Lower leg skin (tissue), 3 donors: ENCODE data around the gene KIF26B.

Source experiments
- CTCF ChIP-seq, 3 donors: fragments of 450-650 bp; IDR thresholded peaks; one replicate each; pipeline ENCODE4 v1.5.1; 2016; ENCODE audit warnings: antibody characterized with exemption in 3 of 3, mild to moderate bottlenecking in 3 of 3, moderate library complexity in 2 of 3
- POLR2A ChIP-seq, 2 donors: fragments of 450-650 bp; IDR thresholded peaks; one replicate each; pipeline ENCODE4 v1.6.1; 2016 to 2017; ENCODE audit warnings: antibody characterized with exemption in 2 of 2, mild to moderate bottlenecking in 1 of 2, moderate library complexity in 1 of 2

DNA sequence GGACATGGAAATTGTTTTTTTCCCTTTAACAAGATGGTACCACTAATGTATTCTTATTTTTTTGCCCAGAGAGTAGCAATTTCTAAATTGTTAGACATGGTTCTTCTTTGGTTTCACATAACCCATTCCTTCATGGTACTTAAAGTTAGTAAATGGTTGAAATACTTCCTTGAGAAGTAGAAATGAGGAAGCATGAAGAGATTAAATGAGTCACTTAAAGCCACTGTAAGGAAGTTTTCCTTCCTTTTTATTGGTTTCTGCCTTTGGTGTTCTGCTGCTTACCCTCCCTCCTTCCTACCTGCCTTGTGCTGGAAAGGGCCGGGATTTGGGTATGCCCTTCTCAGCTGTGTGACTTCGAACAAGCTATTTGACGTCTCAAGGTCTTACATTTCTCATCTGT is 101.0 kb downstream of the KIF26B start:
- TF ChIP-seq POLR2A (IDR thresholded peaks at IDR 0.05) (no peak), CTCF (IDR thresholded peaks at IDR 0.05) (no peak)
